HFF-Myc (cell line): ENCODE results near the gene HS3ST4.
"Not testable (repeated sequence)": the region's sequence is repeated elsewhere in the genome, so short reads cannot be mapped to it uniquely, and the experiment has no call there.

Source experiments
- DNase-seq: peaks from one replicate; pipeline ENCODE4 v3.0.0-alpha.2; 2011; ENCODE audit warnings: low read depth; ENCODE audit errors: extremely low read depth
- H3K4me3 ChIP-seq: replicated peaks from 2 replicates; pipeline ENCODE4 v1.5.1; 2011; ENCODE audit warnings: low read depth, mild to moderate bottlenecking, control low read depth, low read length
- CTCF ChIP-seq: IDR thresholded peaks from 2 replicates; pipeline ENCODE4 v1.5.1; 2012; ENCODE audit warnings: mild to moderate bottlenecking, low read depth, low read length, control low read depth; ENCODE audit errors: missing control alignments

Gene HS3ST4

GRCh38 chr16:25748092-25748654 is 56.4 kb downstream of the HS3ST4 start:
- DNase-seq, result no peak
- no peak overlapping the region for H3K4me3 ChIP-seq
- TF ChIP-seq CTCF, result no peak

GRCh38 chr16:25750488-25751216 is 58.9 kb downstream of the HS3ST4 start:
- DNase-seq, result no peak
- no peak overlapping the region for H3K4me3 ChIP-seq
- TF ChIP-seq CTCF, result no peak

GRCh38 chr16:25751230-25751835 is 59.6 kb downstream of the HS3ST4 start:
- no peak for TF ChIP-seq CTCF
- H3K4me3 ChIP-seq, result no peak overlapping the region
- no peak for DNase-seq

GRCh38 chr16:25764466-25764865 is 72.7 kb downstream of the HS3ST4 start:
- H3K4me3 ChIP-seq, result no peak overlapping the region
- no peak for DNase-seq
- no peak for TF ChIP-seq CTCF

GRCh38 chr16:25771216-25771615 is 79.5 kb downstream of the HS3ST4 start:
- TF ChIP-seq CTCF, result no peak
- DNase-seq, result no peak
- H3K4me3 ChIP-seq, result no peak overlapping the region

- no peak overlapping the region for H3K4me3 ChIP-seq
- no peak for DNase-seq
- TF ChIP-seq CTCF, result no peak
Observed at GRCh38 chr16:25771812-25772568, 80.2 kb downstream of the HS3ST4 start.

GRCh38 chr16:25776214-25776613 is 84.5 kb downstream of the HS3ST4 start:
- not testable (repeated sequence) for DNase-seq, H3K4me3 ChIP-seq
